ENCODE measurements around the gene ADAMTSL4. TPM values are rescaled to one million over a fixed set of nuclear protein-coding genes. Genes with fewer than 3 reads are reported as not detected.

Gene ADAMTSL4
- 0.46 and 1.7 TPM in 2 replicates for total RNA-seq

GRCh38 chr1:150548632-150549495, at the start of gene ADAMTSL4:
Gene ADAMTSL4 (plus strand): TSS chr1:150549408. CDS start chr1:150552289, 2,881 bp downstream.
- peak within 1 kb of the TSS; percentile 45 for H3K4me3 ChIP-seq (ENCODE audit: low read depth, low read length)
- no peak for DNase-seq (ENCODE audit: low read depth)
- TF ChIP-seq CTCF (IDR thresholded peaks at IDR 0.05; ENCODE audit: insufficient read depth, low read length, poor library complexity, severe bottlenecking) = no peak
- peaks cover 3% of the 10 kb centered on the region for H3K27me3 ChIP-seq (ENCODE audit: control insufficient read depth, insufficient read depth, low read length)
- no peaks in the 10 kb centered on the region for H3K36me3 ChIP-seq (ENCODE audit: control insufficient read depth, insufficient read depth, low read length)

GRCh38 chr1:150505431-150505830, 43.8 kb upstream of the ADAMTSL4 start:
- no peak for TF ChIP-seq CTCF (IDR thresholded peaks at IDR 0.05; ENCODE audit: insufficient read depth, low read length, poor library complexity, severe bottlenecking)
- peaks cover 2% of the 10 kb centered on the region for H3K36me3 ChIP-seq (ENCODE audit: control insufficient read depth, insufficient read depth, low read length)
- H3K27me3 ChIP-seq (ENCODE audit: control insufficient read depth, insufficient read depth, low read length) = no peaks in the 10 kb centered on the region
- H3K4me3 ChIP-seq (ENCODE audit: low read depth, low read length) = no peak overlapping the region
- no peak for DNase-seq (ENCODE audit: low read depth)

GRCh38 chr1:150507912-150508864, 41.0 kb upstream of the ADAMTSL4 start, which contains the start of gene ECM1:
Gene ECM1 (plus strand): TSS chr1:150508109. CDS start chr1:150508210, 101 bp downstream.
- Histone ChIP-seq H3K4me3 (ENCODE audit: low read depth, low read length) (no peak within 1 kb of the TSS), H3K27me3 (ENCODE audit: control insufficient read depth, insufficient read depth, low read length) (no peaks in the 10 kb centered on the region)
- peak; percentile 39 for DNase-seq (ENCODE audit: low read depth)

GRCh38 chr1:150508982-150509381, 40.2 kb upstream of the ADAMTSL4 start:
- no peak for TF ChIP-seq CTCF (IDR thresholded peaks at IDR 0.05; ENCODE audit: insufficient read depth, low read length, poor library complexity, severe bottlenecking)
- Histone ChIP-seq H3K4me3 (ENCODE audit: low read depth, low read length) (no peak overlapping the region), H3K36me3 (ENCODE audit: control insufficient read depth, insufficient read depth, low read length) (no peaks in the 10 kb centered on the region), H3K27me3 (ENCODE audit: control insufficient read depth, insufficient read depth, low read length) (no peaks in the 10 kb centered on the region)
- no peak for DNase-seq (ENCODE audit: low read depth)

More at GRCh38 chr1:150507912-150508864, 41.0 kb upstream of the ADAMTSL4 start, which contains the start of gene ECM1:
- TF ChIP-seq CTCF (IDR thresholded peaks at IDR 0.05; ENCODE audit: insufficient read depth, low read length, poor library complexity, severe bottlenecking) = no peak
- no peaks in the 10 kb centered on the region for H3K36me3 ChIP-seq (ENCODE audit: control insufficient read depth, insufficient read depth, low read length)

GRCh38 chr1:150511551-150511950, 37.7 kb upstream of the ADAMTSL4 start:
- no peak overlapping the region for H3K4me3 ChIP-seq (ENCODE audit: low read depth, low read length)
- H3K36me3 ChIP-seq (ENCODE audit: control insufficient read depth, insufficient read depth, low read length) = no peaks in the 10 kb centered on the region
- no peak for TF ChIP-seq CTCF (IDR thresholded peaks at IDR 0.05; ENCODE audit: insufficient read depth, low read length, poor library complexity, severe bottlenecking)
- DNase-seq (ENCODE audit: low read depth) = no peak
- no peaks in the 10 kb centered on the region for H3K27me3 ChIP-seq (ENCODE audit: control insufficient read depth, insufficient read depth, low read length)
